ENCODE data around the gene TPST2. TPM values are rescaled to one million over a fixed set of nuclear protein-coding genes. Genes with fewer than 3 reads are reported as not detected.

Gene TPST2
- total and polyA plus RNA-seq, 10 of the 15 experiments (the other 5 are each of a cell fraction or from before 2014, with no cell fraction given), result 6.3 to 33.7 (median 28.4) TPM

DNA sequence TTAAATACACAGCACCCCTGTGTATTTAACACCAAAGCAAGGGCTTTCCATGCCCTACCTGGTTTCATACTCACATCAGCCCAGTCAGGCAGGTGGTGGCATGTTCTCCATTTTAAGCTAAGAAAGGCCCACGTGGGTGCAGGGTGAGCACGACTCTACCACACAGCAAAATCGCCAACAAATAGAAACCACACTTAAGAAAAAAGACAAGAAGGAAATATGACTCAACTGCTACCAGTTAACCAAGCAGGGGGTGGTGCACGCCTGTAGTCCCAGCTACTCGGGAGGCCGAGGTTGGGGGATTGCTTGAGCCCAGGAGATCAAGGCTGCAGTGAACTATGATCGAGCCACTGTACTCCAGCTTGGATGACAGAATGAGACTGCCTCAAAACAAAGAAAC lies 42.5 kb downstream of the TPST2 start (continued):
- TF ChIP-seq, protein P1, sequence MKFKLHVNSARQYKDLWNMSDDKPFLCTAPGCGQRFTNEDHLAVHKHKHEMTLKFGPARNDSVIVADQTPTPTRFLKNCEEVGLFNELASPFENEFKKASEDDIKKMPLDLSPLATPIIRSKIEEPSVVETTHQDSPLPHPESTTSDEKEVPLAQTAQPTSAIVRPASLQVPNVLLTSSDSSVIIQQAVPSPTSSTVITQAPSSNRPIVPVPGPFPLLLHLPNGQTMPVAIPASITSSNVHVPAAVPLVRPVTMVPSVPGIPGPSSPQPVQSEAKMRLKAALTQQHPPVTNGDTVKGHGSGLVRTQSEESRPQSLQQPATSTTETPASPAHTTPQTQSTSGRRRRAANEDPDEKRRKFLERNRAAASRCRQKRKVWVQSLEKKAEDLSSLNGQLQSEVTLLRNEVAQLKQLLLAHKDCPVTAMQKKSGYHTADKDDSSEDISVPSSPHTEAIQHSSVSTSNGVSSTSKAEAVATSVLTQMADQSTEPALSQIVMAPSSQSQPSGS (IDR thresholded peaks at IDR 0.05; ENCODE audit: low read length), result no peak
- TF ChIP-seq KAT2A (conservative IDR thresholded peaks at IDR 0.05; ENCODE audit: control insufficient read depth, low read depth, low read length), result no peak
- TF ChIP-seq YBX1 (IDR thresholded peaks at IDR 0.05), result no peak
- no peak for TF ChIP-seq SREBF2 (IDR thresholded peaks at IDR 0.05; ENCODE audit: low read length)

DNA sequence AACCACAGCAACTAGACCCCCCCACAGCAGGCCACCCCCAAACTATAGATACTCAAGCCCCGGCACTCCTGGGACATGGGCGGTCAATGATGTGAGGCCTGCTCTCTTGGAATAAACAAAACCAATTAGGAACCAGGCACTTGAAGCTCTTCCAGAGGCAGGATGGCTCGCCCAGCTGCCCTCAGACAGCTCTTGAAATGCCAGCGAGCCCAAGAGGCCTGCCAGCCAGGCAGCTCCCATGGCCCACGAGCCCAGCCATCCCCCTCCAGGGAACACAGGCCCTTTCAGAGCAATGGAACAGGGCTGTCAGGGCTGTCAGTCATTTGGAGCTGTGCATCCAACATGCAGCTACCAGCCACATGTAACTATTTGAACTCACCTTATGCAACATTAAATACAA lies 43.6 kb downstream of the TPST2 start:
- Histone ChIP-seq H4K20me1 (ENCODE audit: control insufficient read depth, insufficient read depth) (no peaks in the 10 kb centered on the region), H3K4me1 (ENCODE audit: control insufficient read depth, insufficient read depth, low read length) (no peaks in the 10 kb centered on the region; the same call in 1 of the 2 replicates), H3K4me2 (ENCODE audit: control insufficient read depth, insufficient read depth) (no peak overlapping the region), H3K9me3 (replicated peaks; ENCODE audit: control insufficient read depth, insufficient read depth, low read length) (no peaks in the 10 kb centered on the region), H3K36me3 (ENCODE audit: control insufficient read depth in 2 of 2, insufficient read depth in 2 of 2, low read length in 1 of 2) (peaks cover 1 to 2% of the 10 kb centered on the region in 2 experiments; a peak in 2 of 4 replicates), H3K79me2 (ENCODE audit: control insufficient read depth, insufficient read depth, low read length) (no peaks in the 10 kb centered on the region), H2AFZ (ENCODE audit: control insufficient read depth, low read depth, low read length) (no peak overlapping the region), H3K27me3 (replicated peaks in 1 of 2; ENCODE audit: control insufficient read depth in 2 of 2, insufficient read depth in 2 of 2, low read length in 1 of 2) (no peaks in the 10 kb centered on the region), H3K27ac (ENCODE audit: control insufficient read depth, insufficient read depth) (no peak overlapping the region), H3K9ac (ENCODE audit: control insufficient read depth, insufficient read depth, low read length) (no peak overlapping the region), H3K4me3 (no peak overlapping the region)
- BruUV-seq (replicated peaks), result no TSS peak
- POLR2A ChIA-PET, result interaction anchor here (1.1 kb wide), 1 partner anchor 9 kb away, joined by 3 read pairs; no protein-coding TSS in a partner anchor
- no peak for TF ChIP-seq ASH2L (IDR thresholded peaks at IDR 0.05; ENCODE audit: borderline replicate concordance, low read depth)
- TF ChIP-seq YY1 (IDR thresholded peaks at IDR 0.05; ENCODE audit: low read depth, low read length), result no peak
- TF ChIP-seq TCF7 (IDR thresholded peaks at IDR 0.05; ENCODE audit: borderline replicate concordance), result no peak
- TF ChIP-seq YBX1 (IDR thresholded peaks at IDR 0.05), result no peak
- in situ Hi-C loops (cut with MboI) (no loop called here), intact Hi-C loops (cut with micrococcal nuclease; ENCODE audit: unreplicated experiment) (no loop called here)
- no peak for DNase-seq (ENCODE audit: low read depth, low spot score)
- no peak for FAIRE-seq
- 96% methylated on average over 5 of the region's 5 CpGs for WGBS (ENCODE audit: insufficient coverage, insufficient replicate concordance, low lambda C conversion rate, missing lambda C conversion rate)
- RAD21 ChIA-PET (ENCODE audit: unreplicated experiment), result no interaction called here
- ATAC-seq, result no peak
- SMC1A ChIA-PET (ENCODE audit: uncharacterized antibody, unreplicated experiment), result interaction anchor here (1.1 to 1.2 kb wide), 2 partner anchors 19 to 46 kb away, joined by 3 read pairs; no protein-coding TSS in a partner anchor
- CTCF ChIA-PET, result interaction anchor here (0.7 to 1.5 kb wide), 2 partner anchors 8 to 14 kb away, joined by 4 to 5 read pairs; no protein-coding TSS in a partner anchor
